Fibroblast of lung (primary cell): ENCODE measurements around the gene CEP192. TPM values are rescaled to one million over a fixed set of nuclear protein-coding genes. Genes with fewer than 3 reads are reported as not detected.

ENCODE experiments used
- DNase-seq, 2 donors: peaks; one replicate each; pipeline versions ENCODE4 v3.0.0 to v3.0.0-alpha.2; 2010; ENCODE audit warnings: low read depth in 2 of 2
- H2AFZ ChIP-seq: 2 replicates; pipeline ENCODE4 v1.5.1; 2012; ENCODE audit warnings: low read length, control low read depth, inconsistent platforms
- H3K27ac ChIP-seq: 2 replicates; pipeline ENCODE4 v1.5.1; 2011; ENCODE audit warnings: low read length, control low read depth; ENCODE audit not compliant: insufficient read depth
- H3K27me3 ChIP-seq: 2 replicates; pipeline ENCODE4 v1.5.1; 2011; ENCODE audit warnings: mild to moderate bottlenecking, low read length; ENCODE audit not compliant: control insufficient read depth, insufficient read depth
- H3K36me3 ChIP-seq: 2 replicates; pipeline ENCODE4 v1.5.1; 2011; ENCODE audit warnings: low read length; ENCODE audit not compliant: control insufficient read depth, insufficient read depth
- H3K4me1 ChIP-seq: 2 replicates; pipeline ENCODE4 v1.5.1; 2011; ENCODE audit warnings: low read length; ENCODE audit not compliant: control insufficient read depth, insufficient read depth; ENCODE audit errors: extremely low read depth
- H3K4me2 ChIP-seq: 2 replicates; pipeline ENCODE4 v1.5.1; 2011; ENCODE audit warnings: low read length, control low read depth; ENCODE audit not compliant: insufficient read depth; ENCODE audit errors: extremely low read depth
- H3K4me3 ChIP-seq, 4 experiments: fragments of 200-600 bp in 1 of 4; sonication (generic) in 1 of 4; replicated peaks in 1 of 4; 2 replicates each; pipeline ENCODE4 v1.5.1; 2011 to 2016; ENCODE audit warnings: low read length in 4 of 4, low read depth in 3 of 4, mild to moderate bottlenecking in 3 of 4, control low read depth in 2 of 4, inconsistent platforms in 1 of 4, mixed read lengths in 1 of 4; ENCODE audit not compliant: insufficient read depth in 1 of 4; ENCODE audit errors: control extremely low read depth in 1 of 4
- H3K79me2 ChIP-seq: 2 replicates; pipeline ENCODE4 v1.5.1; 2012; ENCODE audit warnings: mild to moderate bottlenecking, low read length, inconsistent platforms; ENCODE audit not compliant: control insufficient read depth, insufficient read depth
- H3K9ac ChIP-seq: 2 replicates; pipeline ENCODE4 v1.5.1; 2011; ENCODE audit warnings: mild to moderate bottlenecking, low read length, control low read depth; ENCODE audit not compliant: insufficient read depth
- H3K9me3 ChIP-seq: 2 replicates; pipeline ENCODE4 v1.5.1; 2012; ENCODE audit warnings: low read depth, low read length; ENCODE audit not compliant: control insufficient read depth, insufficient read depth
- H4K20me1 ChIP-seq: 2 replicates; pipeline ENCODE4 v1.5.1; 2011; ENCODE audit warnings: low read length; ENCODE audit not compliant: control insufficient read depth, insufficient read depth; ENCODE audit errors: extremely low read depth
- EZH2 ChIP-seq: IDR thresholded peaks from 2 replicates; pipeline ENCODE4 v1.5.1; 2012; ENCODE audit warnings: low read length, control low read depth, mild to moderate bottlenecking; ENCODE audit errors: missing control alignments
- polyA plus RNA-seq, 2 donors: library from polyadenylated mRNA; depleted of rRNA in 1 of 2; stranded (reverse) in 1 of 2; unstranded in 1 of 2; fragments of >200 nt; gene quantifications; 2 replicates each; pipeline ENCODE4 v1.2.1, GENCODE V29; 2011 to 2012; ENCODE audit warnings: missing spikeins in 1 of 2
- total RNA-seq: library from RNA; depleted of rRNA; stranded (reverse); fragments of >200 nt; gene quantifications from 2 replicates; pipeline ENCODE4 v1.2.1, GENCODE V29; 2014
- TF ChIP-seq, protein P1 (sequence below), 2 donors: IDR thresholded peaks in 1 of 2; conservative IDR thresholded peaks in 1 of 2; 1 replicate in 1 of 2; 2 replicates in 1 of 2; pipeline ENCODE4 v1.5.1; 2011 to 2012; ENCODE audit warnings: low read length in 2 of 2, control low read depth in 1 of 2, inconsistent platforms in 1 of 2, low read depth in 1 of 2, mild to moderate bottlenecking in 1 of 2

CEP192 gene
- total and polyA plus RNA-seq, 2 donors (not counting 1 experiment from before 2014, with no cell fraction given): 12.5 to 32.7 TPM

DNA sequence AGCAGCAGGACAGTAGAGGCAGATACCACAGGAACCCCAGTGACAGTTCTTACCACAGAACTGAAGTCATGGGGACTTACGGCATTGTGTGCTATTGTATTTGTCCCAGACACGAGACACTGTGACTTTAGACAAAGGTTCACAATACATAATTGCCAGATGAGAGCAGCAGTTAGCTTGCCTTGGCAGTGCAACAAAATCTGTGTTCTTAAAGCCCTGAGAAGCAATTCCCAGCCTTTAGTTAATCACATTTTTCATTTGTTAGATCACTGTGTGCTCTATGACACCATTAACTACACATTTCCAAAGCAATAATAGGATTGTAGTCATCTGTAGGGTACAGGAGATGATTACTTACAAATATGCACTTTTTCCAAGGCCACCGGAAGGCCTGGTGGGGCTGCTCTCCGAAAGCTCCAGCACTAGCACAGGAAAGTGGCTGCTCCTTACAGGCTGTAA, 129.8 kb downstream of the CEP192 start:
- H4K20me1 ChIP-seq: no peaks in the 10 kb centered on the region
- H3K36me3 ChIP-seq: peaks cover 6% of the 10 kb centered on the region
- DNase-seq: peak; percentile 12 to 86
- H3K27ac ChIP-seq: no peak overlapping the region
- TF ChIP-seq, protein P1, sequence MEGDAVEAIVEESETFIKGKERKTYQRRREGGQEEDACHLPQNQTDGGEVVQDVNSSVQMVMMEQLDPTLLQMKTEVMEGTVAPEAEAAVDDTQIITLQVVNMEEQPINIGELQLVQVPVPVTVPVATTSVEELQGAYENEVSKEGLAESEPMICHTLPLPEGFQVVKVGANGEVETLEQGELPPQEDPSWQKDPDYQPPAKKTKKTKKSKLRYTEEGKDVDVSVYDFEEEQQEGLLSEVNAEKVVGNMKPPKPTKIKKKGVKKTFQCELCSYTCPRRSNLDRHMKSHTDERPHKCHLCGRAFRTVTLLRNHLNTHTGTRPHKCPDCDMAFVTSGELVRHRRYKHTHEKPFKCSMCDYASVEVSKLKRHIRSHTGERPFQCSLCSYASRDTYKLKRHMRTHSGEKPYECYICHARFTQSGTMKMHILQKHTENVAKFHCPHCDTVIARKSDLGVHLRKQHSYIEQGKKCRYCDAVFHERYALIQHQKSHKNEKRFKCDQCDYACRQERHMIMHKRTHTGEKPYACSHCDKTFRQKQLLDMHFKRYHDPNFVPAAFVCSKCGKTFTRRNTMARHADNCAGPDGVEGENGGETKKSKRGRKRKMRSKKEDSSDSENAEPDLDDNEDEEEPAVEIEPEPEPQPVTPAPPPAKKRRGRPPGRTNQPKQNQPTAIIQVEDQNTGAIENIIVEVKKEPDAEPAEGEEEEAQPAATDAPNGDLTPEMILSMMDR (conservative IDR thresholded peaks at IDR 0.05 in 1 of 2, IDR thresholded peaks at IDR 0.05 in 1 of 2; ENCODE audit: low read depth in 1 of 2, low read length in 2 of 2): no peak
- H3K9me3 ChIP-seq: no peaks in the 10 kb centered on the region
- H3K4me1 ChIP-seq: no peaks in the 10 kb centered on the region
- H3K79me2 ChIP-seq: no peaks in the 10 kb centered on the region
- H3K4me2 ChIP-seq: no peak overlapping the region
- H3K9ac ChIP-seq: no peak overlapping the region
- H3K4me3 ChIP-seq: no peak overlapping the region
- no peaks in the 10 kb centered on the region for H3K27me3 ChIP-seq
- H2AFZ ChIP-seq: no peak overlapping the region

DNA sequence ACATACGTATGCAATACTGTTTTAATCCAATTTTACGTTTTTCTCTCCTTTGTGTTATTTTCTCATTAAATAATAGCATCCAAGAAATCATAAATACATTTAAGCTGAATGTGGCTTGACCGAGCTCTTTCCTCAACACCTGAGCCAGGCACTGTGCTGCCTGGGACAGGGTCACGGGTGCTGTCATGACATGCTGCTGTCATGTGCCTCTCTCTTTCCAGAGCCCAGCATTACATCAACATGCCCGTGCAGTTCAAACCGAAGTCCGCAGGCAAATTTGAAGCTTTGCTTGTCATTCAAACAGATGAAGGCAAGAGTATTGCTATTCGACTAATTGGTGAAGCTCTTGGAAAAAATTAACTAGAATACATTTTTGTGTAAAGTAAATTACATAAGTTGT, 133.2 kb downstream of the CEP192 start:
- H3K4me2 ChIP-seq: no peak overlapping the region
- H3K36me3 ChIP-seq: peaks cover 2% of the 10 kb centered on the region
- TF ChIP-seq, protein P1 (conservative IDR thresholded peaks at IDR 0.05 in 1 of 2, IDR thresholded peaks at IDR 0.05 in 1 of 2; ENCODE audit: low read depth in 1 of 2, low read length in 2 of 2): no peak
- TF ChIP-seq EZH2: no peak
- H3K9ac ChIP-seq: no peak overlapping the region
- no peak for DNase-seq
- no peaks in the 10 kb centered on the region for H3K4me1 ChIP-seq
- no peaks in the 10 kb centered on the region for H3K9me3 ChIP-seq
- no peaks in the 10 kb centered on the region for H3K79me2 ChIP-seq
- H3K4me3 ChIP-seq: no peak overlapping the region
- H3K27ac ChIP-seq: no peak overlapping the region
- H4K20me1 ChIP-seq: no peaks in the 10 kb centered on the region
- H2AFZ ChIP-seq: no peak overlapping the region
- no peaks in the 10 kb centered on the region for H3K27me3 ChIP-seq

DNA sequence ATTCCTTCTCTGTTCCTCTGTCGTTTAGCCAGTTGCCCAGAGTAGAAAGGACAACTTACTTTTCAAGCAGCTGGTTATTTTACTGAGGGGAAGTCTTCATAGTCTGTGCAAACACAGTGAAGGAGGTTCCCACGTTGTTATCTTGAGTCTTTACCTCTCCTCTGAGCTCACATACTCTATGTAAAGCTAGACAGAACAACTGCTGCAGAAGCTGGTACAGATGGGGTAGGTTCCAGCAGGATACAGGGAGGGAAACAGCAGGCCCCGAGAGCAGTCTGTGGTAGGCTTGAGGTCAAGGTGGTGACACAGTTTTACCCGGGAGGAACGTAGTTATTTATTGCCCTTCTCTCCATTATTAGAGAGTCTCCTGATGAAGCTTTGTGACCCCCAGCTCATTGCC, 134.0 kb downstream of the CEP192 start:
- TF ChIP-seq, protein P1 (conservative IDR thresholded peaks at IDR 0.05 in 1 of 2, IDR thresholded peaks at IDR 0.05 in 1 of 2; ENCODE audit: low read depth in 1 of 2, low read length in 2 of 2): no peak
- no peak for TF ChIP-seq EZH2
- no peaks in the 10 kb centered on the region for H3K4me1 ChIP-seq
- no peak overlapping the region for H2AFZ ChIP-seq
- H3K4me3 ChIP-seq: no peak overlapping the region
- H3K9ac ChIP-seq: no peak overlapping the region
- no peak for DNase-seq
- H4K20me1 ChIP-seq: no peaks in the 10 kb centered on the region
- H3K4me2 ChIP-seq: no peak overlapping the region
- H3K36me3 ChIP-seq: peaks cover 2% of the 10 kb centered on the region
- H3K79me2 ChIP-seq: no peaks in the 10 kb centered on the region
- no peaks in the 10 kb centered on the region for H3K9me3 ChIP-seq
- H3K27ac ChIP-seq: no peak overlapping the region
- H3K27me3 ChIP-seq: no peaks in the 10 kb centered on the region
